Mesothelial cell of epicardium (in vitro differentiated cells): ENCODE measurements around the gene TSPAN14. TPM values are rescaled to one million over a fixed set of nuclear protein-coding genes. Genes with fewer than 3 reads are reported as not detected.

Experiments
- DNase-seq, 2 experiments: peaks; one replicate each; pipeline ENCODE4 v3.0.0; 2021; ENCODE audit warnings: low spot score in 2 of 2; ENCODE audit not compliant: unreplicated experiment in 2 of 2
- H3K27ac Mint-ChIP-seq: 2 replicates; pipeline ENCODE4 v1.8.0; 2021; ENCODE audit warnings: mixed read lengths
- H3K27me3 Mint-ChIP-seq: 2 replicates; pipeline ENCODE4 v1.8.0; 2021; ENCODE audit warnings: low read depth, mixed read lengths
- H3K36me3 Mint-ChIP-seq: 2 replicates; pipeline ENCODE4 v1.8.0; 2021; ENCODE audit warnings: mixed read lengths
- H3K4me1 Mint-ChIP-seq: 2 replicates; pipeline ENCODE4 v1.8.0; 2021; ENCODE audit warnings: mixed read lengths
- H3K4me3 Mint-ChIP-seq: 2 replicates; pipeline ENCODE4 v1.8.0; 2021; ENCODE audit warnings: mild to moderate bottlenecking, moderate library complexity, mixed read lengths
- H3K9me3 Mint-ChIP-seq: 2 replicates; pipeline ENCODE4 v1.8.0; 2021; ENCODE audit warnings: mixed read lengths
- total RNA-seq: library from RNA; stranded (reverse); gene quantifications from 3 replicates; pipeline ENCODE4 v1.2.1, GENCODE V29; 2021
- TF ChIP-seq, protein P1 (sequence below): fragments of 200-600 bp; sonication (generic); IDR thresholded peaks from one replicate; pipeline ENCODE4 v1.5.0; 2021; ENCODE audit warnings: antibody characterized with exemption; ENCODE audit not compliant: unreplicated experiment

TSPAN14 gene
- total RNA-seq, 1 donor from 2014 or later = 113 TPM

DNA sequence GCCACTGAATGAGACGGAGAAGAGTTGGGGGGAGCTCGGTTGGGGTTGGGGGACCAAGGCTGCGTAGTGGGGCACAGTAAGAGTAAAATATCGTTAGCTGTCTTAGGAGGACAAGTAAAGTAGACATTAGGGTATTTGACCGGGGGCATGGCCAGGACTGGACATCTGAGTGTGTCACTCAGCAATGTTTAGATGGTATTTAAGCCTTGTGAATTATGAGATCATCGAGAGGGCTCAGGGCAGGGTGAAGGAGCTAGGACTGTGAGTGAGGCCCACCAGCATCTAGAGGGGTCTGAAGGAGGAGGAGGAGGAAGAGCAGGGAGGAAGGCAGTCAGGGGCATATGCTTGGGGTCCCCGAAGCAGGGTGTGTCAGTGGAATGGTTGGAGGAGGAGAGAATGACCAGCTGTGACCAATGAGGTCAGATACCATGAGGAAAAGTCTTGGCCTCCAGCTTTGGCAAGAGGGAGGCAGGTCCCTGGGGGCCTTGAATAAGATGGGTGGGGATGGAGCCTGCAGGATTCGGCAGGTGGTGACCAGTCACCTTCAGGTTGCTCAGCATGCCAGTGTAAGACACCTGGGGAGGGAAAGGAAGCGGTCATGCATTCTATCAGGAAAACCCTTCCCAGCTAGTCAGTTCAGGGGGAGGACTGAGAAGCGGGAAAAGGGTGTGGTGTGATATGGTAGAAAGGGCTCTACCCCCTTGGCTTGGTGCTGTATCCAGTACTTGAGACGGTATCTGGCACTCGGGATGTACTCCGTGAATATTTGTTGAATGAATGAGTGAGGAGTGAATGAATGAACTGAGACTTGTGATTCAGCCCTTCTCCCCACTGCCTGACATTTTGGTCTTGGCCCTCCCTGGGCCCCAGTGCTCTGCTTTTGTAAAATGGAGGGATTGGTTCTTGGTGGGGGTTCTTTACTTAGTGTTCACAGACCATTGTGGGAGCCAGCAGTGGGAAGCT is 48.8 kb downstream of the TSPAN14 start:
- Mint-ChIP-seq H3K27ac (peak overlapping the region; percentile 55), H3K36me3 (peaks cover 3% of the 10 kb centered on the region), H3K9me3 (no peaks in the 10 kb centered on the region), H3K27me3 (no peaks in the 10 kb centered on the region), H3K4me1 (peaks cover 75% of the 10 kb centered on the region), H3K4me3 (no peak overlapping the region)
- no peak for DNase-seq
- TF ChIP-seq, protein P1, sequence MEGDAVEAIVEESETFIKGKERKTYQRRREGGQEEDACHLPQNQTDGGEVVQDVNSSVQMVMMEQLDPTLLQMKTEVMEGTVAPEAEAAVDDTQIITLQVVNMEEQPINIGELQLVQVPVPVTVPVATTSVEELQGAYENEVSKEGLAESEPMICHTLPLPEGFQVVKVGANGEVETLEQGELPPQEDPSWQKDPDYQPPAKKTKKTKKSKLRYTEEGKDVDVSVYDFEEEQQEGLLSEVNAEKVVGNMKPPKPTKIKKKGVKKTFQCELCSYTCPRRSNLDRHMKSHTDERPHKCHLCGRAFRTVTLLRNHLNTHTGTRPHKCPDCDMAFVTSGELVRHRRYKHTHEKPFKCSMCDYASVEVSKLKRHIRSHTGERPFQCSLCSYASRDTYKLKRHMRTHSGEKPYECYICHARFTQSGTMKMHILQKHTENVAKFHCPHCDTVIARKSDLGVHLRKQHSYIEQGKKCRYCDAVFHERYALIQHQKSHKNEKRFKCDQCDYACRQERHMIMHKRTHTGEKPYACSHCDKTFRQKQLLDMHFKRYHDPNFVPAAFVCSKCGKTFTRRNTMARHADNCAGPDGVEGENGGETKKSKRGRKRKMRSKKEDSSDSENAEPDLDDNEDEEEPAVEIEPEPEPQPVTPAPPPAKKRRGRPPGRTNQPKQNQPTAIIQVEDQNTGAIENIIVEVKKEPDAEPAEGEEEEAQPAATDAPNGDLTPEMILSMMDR = no peak

DNA sequence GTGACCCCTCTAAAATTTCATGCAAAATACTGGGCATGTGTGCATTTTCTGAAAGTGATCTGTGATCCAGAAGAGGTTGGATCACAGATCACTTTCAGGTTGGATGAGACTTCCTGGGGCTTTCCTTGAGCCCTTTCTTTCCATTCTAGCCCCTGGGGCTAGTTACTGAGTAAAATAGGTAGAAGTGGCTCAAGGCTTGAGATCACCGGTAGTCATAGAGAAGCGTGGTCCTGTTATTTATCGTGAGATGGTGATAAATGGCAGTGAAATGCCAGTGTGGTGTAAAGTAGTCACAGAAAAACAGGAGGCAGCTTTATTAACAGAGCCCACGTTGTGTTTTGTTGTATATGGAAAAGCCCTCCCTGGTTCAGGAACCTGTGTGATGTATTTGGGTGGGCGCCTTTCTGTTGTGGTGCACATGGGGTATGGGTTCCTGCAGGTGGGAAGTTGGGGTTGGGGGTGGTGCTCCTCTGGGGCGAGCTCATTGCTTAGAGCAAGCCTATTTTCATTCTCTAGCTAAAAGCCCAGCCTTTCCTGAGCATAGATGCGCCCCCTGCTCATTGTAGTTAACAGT is 49.6 kb downstream of the TSPAN14 start:
- no peak for DNase-seq
- H3K36me3 Mint-ChIP-seq = peaks cover 3% of the 10 kb centered on the region
- no peaks in the 10 kb centered on the region for H3K9me3 Mint-ChIP-seq
- H3K4me3 Mint-ChIP-seq = no peak overlapping the region
- H3K4me1 Mint-ChIP-seq = peaks cover 70% of the 10 kb centered on the region
- H3K27ac Mint-ChIP-seq = peak overlapping the region; percentile 55
- H3K27me3 Mint-ChIP-seq = no peaks in the 10 kb centered on the region
- TF ChIP-seq, protein P1 = no peak

DNA sequence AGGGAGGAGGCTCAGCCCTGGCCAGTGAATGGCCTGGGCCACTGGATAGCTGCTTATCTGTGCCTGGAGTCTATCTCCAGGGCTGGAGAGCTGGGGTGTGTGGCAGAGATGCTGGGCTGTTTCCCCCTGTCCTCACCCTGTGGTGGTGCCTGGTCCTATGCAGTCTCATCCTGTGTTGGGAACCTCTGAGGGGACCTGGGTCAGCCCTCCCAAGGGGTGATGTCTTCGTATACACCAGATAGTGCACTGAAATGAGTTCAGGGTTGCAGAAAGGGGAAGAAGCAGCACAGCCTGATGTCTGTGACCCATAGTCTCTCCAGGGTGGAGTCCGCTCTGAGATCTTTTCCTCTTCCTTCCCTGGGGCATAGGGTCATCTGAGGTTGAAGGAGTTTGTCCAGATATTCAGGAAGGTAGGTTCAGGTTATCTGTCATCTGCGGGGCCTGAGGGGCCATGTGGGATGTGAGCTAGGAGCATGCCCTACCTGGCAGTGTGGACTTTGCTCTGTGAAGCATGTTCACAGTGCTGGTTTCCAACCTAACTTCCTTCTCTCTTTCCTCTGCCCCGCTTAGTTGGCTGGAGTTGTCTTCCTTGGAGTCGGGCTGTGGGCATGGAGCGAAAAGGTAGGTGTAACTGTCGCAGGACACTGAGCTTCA is 50.2 kb downstream of the TSPAN14 start:
- Mint-ChIP-seq H3K36me3 (peaks cover 3% of the 10 kb centered on the region), H3K9me3 (no peaks in the 10 kb centered on the region), H3K27ac (peak overlapping the region; percentile 97), H3K27me3 (no peaks in the 10 kb centered on the region), H3K4me1 (peaks cover 66% of the 10 kb centered on the region), H3K4me3 (no peak overlapping the region)
- DNase-seq = no peak
- TF ChIP-seq, protein P1 = no peak

DNA sequence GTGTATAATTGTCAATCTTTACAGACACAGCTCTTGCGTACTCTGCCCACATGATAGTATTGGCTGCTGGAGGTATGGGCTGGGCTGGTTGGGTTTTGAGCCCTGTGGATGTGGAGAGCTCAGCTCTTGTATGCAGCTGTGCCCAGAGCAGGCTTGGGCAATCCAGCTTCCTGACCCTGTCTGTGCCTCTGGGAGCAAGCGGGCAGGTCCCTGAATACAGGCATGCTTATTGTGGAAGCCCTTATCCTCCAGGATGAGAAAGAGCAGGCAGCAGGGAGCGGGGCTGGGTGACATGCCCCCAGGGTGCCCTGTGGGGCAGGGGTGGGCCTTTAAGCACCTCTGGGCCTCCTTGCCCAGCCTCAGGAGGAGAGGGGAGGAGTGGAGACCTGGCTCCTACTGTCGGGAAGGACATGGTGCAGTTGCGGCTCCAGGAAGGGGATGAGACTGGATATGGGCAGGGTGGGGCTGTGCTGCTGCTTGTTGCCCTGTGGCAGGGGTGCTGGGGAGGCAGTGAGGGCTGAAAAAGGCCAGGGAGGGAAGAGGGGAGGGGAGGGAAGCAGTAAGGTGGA is 50.9 kb downstream of the TSPAN14 start:
- Mint-ChIP-seq H3K9me3 (no peaks in the 10 kb centered on the region), H3K4me3 (no peak overlapping the region), H3K27ac (peak overlapping the region; percentile 97), H3K4me1 (peaks cover 72% of the 10 kb centered on the region), H3K27me3 (no peaks in the 10 kb centered on the region), H3K36me3 (peaks cover 4% of the 10 kb centered on the region)
- TF ChIP-seq, protein P1 = no peak
- no peak for DNase-seq

DNA sequence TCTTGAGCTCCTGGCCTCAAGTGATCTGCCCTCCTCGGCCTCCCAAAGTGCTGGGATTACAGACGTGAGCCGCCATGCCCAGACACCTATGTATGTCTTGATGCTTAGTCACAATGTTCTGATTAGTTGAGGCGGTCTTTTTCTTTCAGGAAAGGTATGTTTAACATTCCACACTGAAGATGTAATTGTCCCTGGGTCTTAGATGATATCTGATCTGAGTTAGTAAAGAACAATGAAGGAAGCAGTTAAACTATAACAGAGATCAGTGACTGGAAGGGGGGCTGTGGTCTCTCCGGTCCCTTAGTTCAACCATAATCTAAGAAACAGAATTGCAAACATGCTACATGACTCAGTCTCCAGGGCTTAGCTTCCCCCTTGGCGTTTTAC is 52.1 kb downstream of the TSPAN14 start:
- H3K4me1 Mint-ChIP-seq = peaks cover 72% of the 10 kb centered on the region
- no peaks in the 10 kb centered on the region for H3K9me3 Mint-ChIP-seq
- no peak overlapping the region for H3K4me3 Mint-ChIP-seq
- H3K27ac Mint-ChIP-seq = peak overlapping the region; percentile 97
- TF ChIP-seq, protein P1 = no peak
- no peaks in the 10 kb centered on the region for H3K27me3 Mint-ChIP-seq
- H3K36me3 Mint-ChIP-seq = peaks cover 8% of the 10 kb centered on the region
- DNase-seq = no peak
